Neural cell (in vitro differentiated cells): ENCODE data around the gene MOGAT2.

Source experiments
- EP300 ChIP-seq: fragments of 450-650 bp; conservative IDR thresholded peaks from 2 replicates; pipeline ENCODE4 v1.6.1; 2014; ENCODE audit warnings: antibody characterized with exemption, mild to moderate bottlenecking, moderate library complexity; ENCODE audit not compliant: poor library complexity, severe bottlenecking
- EZH2 ChIP-seq: fragments of 200-600, 300-800 bp; shearing (Covaris generic), sonication (generic); IDR thresholded peaks from 2 replicates; pipeline ENCODE4 v1.6.1; 2014; ENCODE audit warnings: antibody characterized with exemption, low read length, borderline replicate concordance, mild to moderate bottlenecking; ENCODE audit not compliant: insufficient read depth, poor library complexity, severe bottlenecking
- SMC3 ChIP-seq: fragments of 450-650 bp; conservative IDR thresholded peaks from 2 replicates; pipeline ENCODE4 v1.6.1; 2014; ENCODE audit warnings: antibody characterized with exemption, mild to moderate bottlenecking, moderate library complexity; ENCODE audit not compliant: poor library complexity
- TAF1 ChIP-seq: IDR thresholded peaks from 2 replicates; pipeline ENCODE4 v1.6.1; 2012; ENCODE audit warnings: low read depth
- TF ChIP-seq, protein P1 (sequence below): fragments of 450-650 bp; IDR thresholded peaks from 2 replicates; pipeline ENCODE4 v1.5.1; 2014; ENCODE audit warnings: antibody characterized with exemption, mild to moderate bottlenecking, moderate library complexity; ENCODE audit not compliant: poor library complexity, severe bottlenecking
- TF ChIP-seq, protein P2 (sequence below): IDR thresholded peaks from 2 replicates; pipeline ENCODE4 v1.6.1; 2012; ENCODE audit warnings: borderline replicate concordance

DNA sequence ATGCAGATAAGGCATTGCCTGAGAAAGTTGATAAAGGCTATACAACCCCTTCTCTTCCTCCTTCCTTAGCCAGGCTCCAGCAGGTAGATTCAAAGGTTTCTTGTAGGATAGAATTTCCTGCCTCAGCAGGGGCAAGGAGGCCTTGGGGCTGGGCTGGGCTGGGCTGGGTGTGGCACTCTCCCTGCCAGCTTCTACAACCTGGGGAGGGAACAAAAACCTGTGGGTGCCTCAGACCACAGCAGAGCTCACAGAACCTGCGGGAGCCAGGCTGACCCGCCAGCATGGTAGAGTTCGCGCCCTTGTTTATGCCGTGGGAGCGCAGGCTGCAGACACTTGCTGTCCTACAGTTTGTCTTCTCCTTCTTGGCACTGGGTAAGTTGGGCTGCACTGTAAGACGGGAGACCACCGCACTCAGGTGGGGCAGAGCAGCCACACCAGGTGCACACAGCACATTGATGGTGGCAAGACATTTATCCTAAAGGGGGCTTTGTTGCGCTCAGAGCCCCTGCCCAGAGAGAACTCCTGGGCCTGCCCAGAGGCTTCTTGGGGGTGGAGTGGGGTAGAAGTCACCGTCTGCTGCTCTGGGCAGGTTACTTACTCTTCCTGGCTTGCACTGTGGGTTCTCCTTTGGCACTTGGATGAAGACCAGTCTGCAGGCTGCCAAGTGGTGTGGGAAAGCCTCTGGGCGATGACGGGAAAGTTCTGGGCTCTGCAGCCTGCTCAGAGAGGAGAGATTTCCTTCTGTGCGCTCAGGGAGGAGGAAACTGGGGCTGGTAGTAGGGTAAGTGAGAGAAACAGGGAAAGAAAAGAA, at the start of gene MOGAT2:
- TF ChIP-seq, protein P1, sequence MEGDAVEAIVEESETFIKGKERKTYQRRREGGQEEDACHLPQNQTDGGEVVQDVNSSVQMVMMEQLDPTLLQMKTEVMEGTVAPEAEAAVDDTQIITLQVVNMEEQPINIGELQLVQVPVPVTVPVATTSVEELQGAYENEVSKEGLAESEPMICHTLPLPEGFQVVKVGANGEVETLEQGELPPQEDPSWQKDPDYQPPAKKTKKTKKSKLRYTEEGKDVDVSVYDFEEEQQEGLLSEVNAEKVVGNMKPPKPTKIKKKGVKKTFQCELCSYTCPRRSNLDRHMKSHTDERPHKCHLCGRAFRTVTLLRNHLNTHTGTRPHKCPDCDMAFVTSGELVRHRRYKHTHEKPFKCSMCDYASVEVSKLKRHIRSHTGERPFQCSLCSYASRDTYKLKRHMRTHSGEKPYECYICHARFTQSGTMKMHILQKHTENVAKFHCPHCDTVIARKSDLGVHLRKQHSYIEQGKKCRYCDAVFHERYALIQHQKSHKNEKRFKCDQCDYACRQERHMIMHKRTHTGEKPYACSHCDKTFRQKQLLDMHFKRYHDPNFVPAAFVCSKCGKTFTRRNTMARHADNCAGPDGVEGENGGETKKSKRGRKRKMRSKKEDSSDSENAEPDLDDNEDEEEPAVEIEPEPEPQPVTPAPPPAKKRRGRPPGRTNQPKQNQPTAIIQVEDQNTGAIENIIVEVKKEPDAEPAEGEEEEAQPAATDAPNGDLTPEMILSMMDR = no peak
- no peak for TF ChIP-seq EP300
- no peak for TF ChIP-seq TAF1
- TF ChIP-seq, protein P2, sequence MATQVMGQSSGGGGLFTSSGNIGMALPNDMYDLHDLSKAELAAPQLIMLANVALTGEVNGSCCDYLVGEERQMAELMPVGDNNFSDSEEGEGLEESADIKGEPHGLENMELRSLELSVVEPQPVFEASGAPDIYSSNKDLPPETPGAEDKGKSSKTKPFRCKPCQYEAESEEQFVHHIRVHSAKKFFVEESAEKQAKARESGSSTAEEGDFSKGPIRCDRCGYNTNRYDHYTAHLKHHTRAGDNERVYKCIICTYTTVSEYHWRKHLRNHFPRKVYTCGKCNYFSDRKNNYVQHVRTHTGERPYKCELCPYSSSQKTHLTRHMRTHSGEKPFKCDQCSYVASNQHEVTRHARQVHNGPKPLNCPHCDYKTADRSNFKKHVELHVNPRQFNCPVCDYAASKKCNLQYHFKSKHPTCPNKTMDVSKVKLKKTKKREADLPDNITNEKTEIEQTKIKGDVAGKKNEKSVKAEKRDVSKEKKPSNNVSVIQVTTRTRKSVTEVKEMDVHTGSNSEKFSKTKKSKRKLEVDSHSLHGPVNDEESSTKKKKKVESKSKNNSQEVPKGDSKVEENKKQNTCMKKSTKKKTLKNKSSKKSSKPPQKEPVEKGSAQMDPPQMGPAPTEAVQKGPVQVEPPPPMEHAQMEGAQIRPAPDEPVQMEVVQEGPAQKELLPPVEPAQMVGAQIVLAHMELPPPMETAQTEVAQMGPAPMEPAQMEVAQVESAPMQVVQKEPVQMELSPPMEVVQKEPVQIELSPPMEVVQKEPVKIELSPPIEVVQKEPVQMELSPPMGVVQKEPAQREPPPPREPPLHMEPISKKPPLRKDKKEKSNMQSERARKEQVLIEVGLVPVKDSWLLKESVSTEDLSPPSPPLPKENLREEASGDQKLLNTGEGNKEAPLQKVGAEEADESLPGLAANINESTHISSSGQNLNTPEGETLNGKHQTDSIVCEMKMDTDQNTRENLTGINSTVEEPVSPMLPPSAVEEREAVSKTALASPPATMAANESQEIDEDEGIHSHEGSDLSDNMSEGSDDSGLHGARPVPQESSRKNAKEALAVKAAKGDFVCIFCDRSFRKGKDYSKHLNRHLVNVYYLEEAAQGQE = no peak
- TF ChIP-seq EZH2 = no peak
- no peak for TF ChIP-seq SMC3
